Prostate gland (tissue), 2 donors: ENCODE results near the gene CLEC16A.

ENCODE experiments used
- POLR2A ChIP-seq: fragments of 450-650 bp; IDR thresholded peaks from one replicate; pipeline ENCODE4 v1.6.1; 2016; ENCODE audit warnings: antibody characterized with exemption, mild to moderate bottlenecking
- POLR2AphosphoS5 ChIP-seq: sonication (generic); formaldehyde crosslinking; IDR thresholded peaks from one replicate; pipeline ENCODE4 v1.6.1; 2017; ENCODE audit warnings: antibody characterized with exemption
- TF ChIP-seq, protein P1 (sequence below), 4 experiments: fragments of 200-600 bp in 2 of 4; fragments of 450-650 bp in 2 of 4; sonication (generic) in 2 of 4; IDR thresholded peaks; 1 replicate in 3 of 4; 2 replicates in 1 of 4; pipeline ENCODE4 v1.5.1; 2016 to 2019; ENCODE audit warnings: antibody characterized with exemption in 4 of 4, mild to moderate bottlenecking in 2 of 4, moderate library complexity in 2 of 4

DNA sequence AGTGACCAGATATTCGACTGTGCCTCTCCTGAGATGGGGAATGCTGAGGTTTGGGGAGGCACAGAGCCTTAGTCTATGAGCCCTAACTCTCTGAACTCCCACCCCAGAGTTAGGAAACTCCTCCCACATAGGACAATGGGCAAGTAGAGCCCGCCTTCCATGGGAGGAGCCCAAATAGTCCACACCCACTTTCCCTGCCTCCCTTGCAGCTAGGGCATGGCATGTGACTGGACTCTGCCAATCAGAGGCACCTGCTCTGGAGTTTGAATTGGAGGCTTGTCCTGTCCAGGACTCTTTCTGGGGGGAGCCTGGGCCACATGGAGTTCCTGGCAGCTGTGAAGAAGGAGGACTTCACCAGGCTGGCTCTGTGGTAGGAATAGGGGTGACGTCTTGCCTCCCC is 263.3 kb downstream of the CLEC16A start:
- TF ChIP-seq, protein P1, sequence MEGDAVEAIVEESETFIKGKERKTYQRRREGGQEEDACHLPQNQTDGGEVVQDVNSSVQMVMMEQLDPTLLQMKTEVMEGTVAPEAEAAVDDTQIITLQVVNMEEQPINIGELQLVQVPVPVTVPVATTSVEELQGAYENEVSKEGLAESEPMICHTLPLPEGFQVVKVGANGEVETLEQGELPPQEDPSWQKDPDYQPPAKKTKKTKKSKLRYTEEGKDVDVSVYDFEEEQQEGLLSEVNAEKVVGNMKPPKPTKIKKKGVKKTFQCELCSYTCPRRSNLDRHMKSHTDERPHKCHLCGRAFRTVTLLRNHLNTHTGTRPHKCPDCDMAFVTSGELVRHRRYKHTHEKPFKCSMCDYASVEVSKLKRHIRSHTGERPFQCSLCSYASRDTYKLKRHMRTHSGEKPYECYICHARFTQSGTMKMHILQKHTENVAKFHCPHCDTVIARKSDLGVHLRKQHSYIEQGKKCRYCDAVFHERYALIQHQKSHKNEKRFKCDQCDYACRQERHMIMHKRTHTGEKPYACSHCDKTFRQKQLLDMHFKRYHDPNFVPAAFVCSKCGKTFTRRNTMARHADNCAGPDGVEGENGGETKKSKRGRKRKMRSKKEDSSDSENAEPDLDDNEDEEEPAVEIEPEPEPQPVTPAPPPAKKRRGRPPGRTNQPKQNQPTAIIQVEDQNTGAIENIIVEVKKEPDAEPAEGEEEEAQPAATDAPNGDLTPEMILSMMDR (IDR thresholded peaks at IDR 0.05): no peak
- TF ChIP-seq POLR2A (no peak), POLR2AphosphoS5 (no peak)
